CD4-positive, alpha-beta T cell treated with Interleukin-4 for 4 hours (primary cell): Measurements from ENCODE around the gene USP53.
"Not testable (repeated sequence)": the region's sequence is repeated elsewhere in the genome, so short reads cannot be mapped to it uniquely, and the experiment has no call there.

ENCODE experiments used
- DNase-seq: peaks from one replicate; pipeline ENCODE4 v3.0.0-alpha.2; 2020

The USP53 gene

DNA sequence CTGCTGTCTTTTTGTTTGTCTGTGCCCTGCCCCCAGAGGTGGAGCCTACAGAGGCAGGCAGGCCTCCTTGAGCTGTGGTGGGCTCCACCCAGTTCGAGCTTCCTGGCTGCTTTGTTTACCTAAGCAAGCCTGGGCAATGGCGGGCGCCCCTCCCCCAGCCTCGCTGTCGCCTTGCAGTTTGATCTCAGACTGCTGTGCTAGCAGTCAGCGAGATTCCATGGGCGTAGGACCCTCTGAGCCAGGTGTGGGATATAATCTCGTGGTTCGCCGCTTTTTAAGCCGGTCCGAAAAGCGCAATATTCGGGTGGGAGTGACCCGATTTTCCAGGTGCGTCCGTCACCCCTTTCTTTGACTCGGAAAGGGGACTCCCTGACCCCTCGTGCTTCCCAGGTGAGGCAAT lies 67.0 kb downstream of the USP53 start:
- DNase-seq = not testable (repeated sequence)

GRCh38 chr4:119279945-119280344 lies 67.4 kb downstream of the USP53 start:
- not testable (repeated sequence) for DNase-seq

DNA sequence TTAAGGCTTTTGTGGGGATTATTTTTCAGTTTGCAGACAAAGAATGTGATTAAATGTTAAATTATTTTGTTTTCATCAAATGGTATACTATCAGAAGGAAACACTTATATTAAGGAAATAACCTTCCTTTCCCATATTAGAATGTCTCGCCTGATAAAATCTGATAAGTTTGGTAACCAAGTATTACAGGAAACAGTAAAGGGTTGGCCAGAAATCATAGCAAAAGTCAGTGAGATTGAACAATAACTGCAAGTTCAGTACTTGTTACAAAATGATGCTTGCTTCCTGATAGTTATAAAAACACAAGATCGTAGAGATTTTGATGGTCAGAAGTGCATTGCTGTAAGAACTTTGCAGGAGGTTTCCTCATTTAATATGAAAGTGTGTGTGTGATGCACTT lies 68.9 kb downstream of the USP53 start:
- DNase-seq = no peak

DNA sequence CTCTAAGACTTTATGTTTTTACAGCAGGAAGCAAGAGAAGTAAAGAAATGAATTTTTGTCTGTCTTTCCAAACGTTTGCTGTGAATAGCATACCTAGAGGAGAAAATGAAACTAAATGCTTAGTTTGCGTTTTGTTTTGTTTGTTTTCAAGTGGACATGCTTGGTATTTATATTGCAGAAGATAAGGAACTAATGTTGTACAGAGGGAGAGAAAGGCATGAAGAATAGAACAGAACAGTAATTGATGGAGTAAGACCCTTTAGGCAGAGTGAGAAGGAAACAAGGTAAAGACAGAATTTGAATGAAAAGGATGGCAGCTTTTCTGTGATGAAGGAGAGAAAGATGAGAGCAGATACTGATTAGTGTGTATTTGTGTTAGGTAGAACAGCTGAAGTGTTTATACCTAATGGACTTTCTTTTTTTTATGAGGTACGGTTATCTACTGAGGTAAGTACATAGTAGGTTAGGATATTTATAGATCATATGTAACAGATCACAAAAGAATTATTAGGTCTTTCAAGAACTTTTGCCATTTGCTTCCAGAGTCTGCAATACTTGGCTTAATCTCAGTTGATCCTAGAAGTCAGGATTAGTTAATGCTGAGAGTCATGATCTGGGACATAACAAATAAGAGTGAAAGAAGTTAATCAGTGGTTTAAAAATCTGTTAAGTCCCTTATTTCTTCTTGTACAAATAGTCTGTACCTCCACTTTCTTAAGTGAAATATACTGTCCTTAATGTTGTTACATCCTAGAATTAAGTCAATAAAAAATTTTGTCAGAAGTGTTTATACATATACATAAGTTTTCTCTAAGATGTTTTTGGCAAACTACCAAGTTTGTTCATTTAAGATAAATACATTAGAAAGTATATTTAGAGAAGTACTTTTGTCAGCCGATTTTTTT lies 72.6 kb downstream of the USP53 start:
- no peak for DNase-seq

GRCh38 chr4:119286377-119287002 lies 74.0 kb downstream of the USP53 start:
- DNase-seq = peak; percentile 60

- no peak for DNase-seq
Measured at GRCh38 chr4:119289313-119289712, 76.8 kb downstream of the USP53 start.

- DNase-seq = no peak
Measured at GRCh38 chr4:119290598-119290997, 78.1 kb downstream of the USP53 start.

- DNase-seq = no peak
Measured at GRCh38 chr4:119296356-119296755, 83.8 kb downstream of the USP53 start.

DNA sequence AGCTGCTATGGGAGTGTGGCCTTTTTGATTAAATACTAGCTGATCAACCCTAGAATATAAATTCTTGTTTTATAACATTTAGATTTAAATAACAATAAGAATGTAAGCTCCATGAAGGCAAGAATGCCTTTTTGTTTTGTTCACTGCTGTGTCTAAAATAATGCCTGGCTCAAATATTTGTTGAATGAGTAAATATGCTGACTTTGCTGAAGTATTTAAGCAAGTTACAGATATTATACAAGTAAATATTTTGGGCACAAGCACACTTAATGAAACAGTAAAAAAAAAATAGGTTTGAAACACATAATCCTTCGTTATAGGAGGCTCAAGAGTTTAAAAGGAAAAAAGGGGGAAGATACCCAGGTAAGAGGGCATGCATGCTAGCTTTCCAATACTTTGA lies 85.3 kb downstream of the USP53 start:
- no peak for DNase-seq

DNA sequence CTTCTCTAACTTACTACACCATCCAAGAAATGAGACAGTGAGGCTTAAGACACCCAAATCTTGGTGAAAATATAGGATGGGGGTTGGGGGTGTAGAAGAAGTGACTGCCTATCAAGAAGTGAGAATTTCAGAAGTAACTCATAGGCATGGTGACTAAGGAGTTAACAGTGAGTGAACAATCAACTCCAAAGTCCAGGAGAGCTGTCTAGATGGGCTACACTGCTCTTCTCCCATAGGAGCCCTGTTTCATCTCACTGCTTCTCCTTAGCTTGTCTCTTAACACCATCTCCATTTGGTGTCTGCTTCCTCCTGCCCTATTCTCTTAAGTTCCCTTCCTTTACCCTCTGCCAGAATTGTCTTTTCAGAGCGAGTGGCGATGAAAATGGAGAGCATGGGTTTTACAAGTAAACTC lies 86.8 kb downstream of the USP53 start:
- DNase-seq = no peak

- no peak for DNase-seq
Measured at GRCh38 chr4:119299741-119300100, 87.2 kb downstream of the USP53 start.

- peak; percentile 91 for DNase-seq
Measured at GRCh38 chr4:119300101-119300978, 87.8 kb downstream of the USP53 start.

- DNase-seq = no peak
Measured at GRCh38 chr4:119302073-119302832, 89.7 kb downstream of the USP53 start.

GRCh38 chr4:119303587-119304305 lies 91.2 kb downstream of the USP53 start:
- no peak for DNase-seq

DNA sequence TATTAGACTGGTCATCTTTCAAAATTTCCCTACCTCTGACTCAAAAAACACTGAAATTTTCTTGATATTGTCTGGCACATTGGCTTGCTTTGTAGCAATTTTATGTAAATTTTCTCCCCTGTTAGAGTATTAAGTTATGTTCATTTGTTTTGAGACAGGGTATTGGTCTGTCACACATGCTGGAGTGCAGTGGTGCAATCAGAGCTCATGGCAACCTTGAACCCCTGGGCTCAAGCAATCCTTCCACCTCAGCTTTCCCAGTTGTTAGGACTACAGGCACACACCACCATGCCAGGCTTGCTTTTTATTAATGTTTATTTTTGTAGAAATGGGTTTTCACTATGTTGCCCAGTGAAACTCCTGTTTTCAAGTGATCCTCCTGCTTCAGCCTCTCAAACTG lies 91.9 kb downstream of the USP53 start:
- no peak for DNase-seq

DNA sequence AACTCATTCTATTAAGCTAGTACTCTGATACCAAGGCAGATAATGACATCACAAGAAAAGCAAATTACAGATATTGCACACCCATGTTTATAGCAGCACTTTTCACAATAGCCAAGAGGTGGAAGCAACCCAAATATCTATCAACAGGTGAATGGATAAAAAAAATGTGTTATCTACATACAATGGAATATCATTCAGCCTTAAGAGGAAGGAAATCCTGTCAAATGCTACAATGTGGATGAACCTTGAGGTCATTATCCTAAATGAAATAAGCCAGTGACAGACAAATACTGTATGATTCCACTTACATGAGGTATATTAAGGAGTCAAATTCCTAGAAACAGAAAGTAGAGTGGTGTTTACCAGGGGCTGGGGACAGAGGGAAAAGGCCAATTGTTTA lies 95.1 kb downstream of the USP53 start:
- no peak for DNase-seq

GRCh38 chr4:119310826-119311225 lies 98.3 kb downstream of the USP53 start:
- no peak for DNase-seq

GRCh38 chr4:119313237-119313636 lies 100.7 kb downstream of the USP53 start:
- DNase-seq = no peak

DNA sequence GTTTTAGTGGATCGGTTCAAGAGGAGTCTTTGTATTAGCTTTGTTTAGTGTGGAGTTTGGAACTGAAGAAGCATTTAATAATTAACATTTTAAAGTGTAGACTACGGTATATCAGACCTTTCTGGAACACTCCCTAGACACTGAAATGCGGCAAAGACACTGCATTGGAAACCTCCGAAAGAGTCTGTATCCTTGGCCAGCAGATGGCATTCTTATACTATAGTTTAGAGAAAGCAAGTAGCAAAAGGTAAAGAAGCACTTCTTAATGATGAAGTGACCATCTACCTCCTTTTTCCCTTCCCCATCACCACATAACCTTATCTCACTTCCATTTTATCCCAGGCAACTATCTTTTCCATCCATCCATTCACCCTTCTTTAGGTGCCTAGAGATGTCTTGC lies 101.8 kb downstream of the USP53 start:
- peak; percentile 43 for DNase-seq

GRCh38 chr4:119315036-119315435 lies 102.5 kb downstream of the USP53 start:
- no peak for DNase-seq

GRCh38 chr4:119317990-119318389 lies 105.5 kb downstream of the USP53 start:
- no peak for DNase-seq
